Thyroid gland (tissue), 4 donors: ENCODE data around the gene A4GALT. TPM values are rescaled to one million over a fixed set of nuclear protein-coding genes. Genes with fewer than 3 reads are reported as not detected.
"Not testable (repeated sequence)": the region's sequence is repeated elsewhere in the genome, so short reads cannot be mapped to it uniquely, and the experiment has no call there.

ENCODE experiments used
- DNase-seq, 2 donors: peaks; one replicate each; pipeline ENCODE4 v3.0.0-alpha.2; 2019
- H3K27ac ChIP-seq, 3 donors: fragments of 200-600 bp; sonication (generic); 1 replicate in 2 of 3; 2 replicates in 1 of 3; pipeline ENCODE4 v1.5.1; 2016 to 2019; ENCODE audit warnings: mild to moderate bottlenecking in 1 of 3, moderate library complexity in 1 of 3
- H3K27me3 ChIP-seq: fragments of 200-600 bp; sonication (generic); one replicate; pipeline ENCODE4 v1.5.1; 2019
- H3K36me3 ChIP-seq, 2 donors: fragments of 200-600 bp; sonication (generic); one replicate each; pipeline ENCODE4 v1.5.1; 2016 to 2019
- H3K4me1 ChIP-seq, 2 donors: fragments of 200-600 bp; sonication (generic); one replicate each; pipeline ENCODE4 v1.5.1; 2017 to 2019
- H3K4me3 ChIP-seq, 3 donors: fragments of 200-600 bp; sonication (generic); replicated peaks in 1 of 3; 1 replicate in 2 of 3; 2 replicates in 1 of 3; pipeline ENCODE4 v1.5.1; 2016; ENCODE audit warnings: mild to moderate bottlenecking in 1 of 3
- H3K9me3 ChIP-seq: fragments of 200-600 bp; sonication (generic); one replicate; pipeline ENCODE4 v1.5.1; 2017
- CTCF ChIP-seq, 6 experiments: fragments of 200-600 bp in 3 of 6; fragments of 450-650 bp in 3 of 6; sonication (generic) in 3 of 6; IDR thresholded peaks; one replicate each; pipeline ENCODE4 v1.5.1; 2016 to 2019; ENCODE audit warnings: antibody characterized with exemption in 6 of 6, mild to moderate bottlenecking in 2 of 6, inconsistent platforms in 1 of 6, moderate library complexity in 1 of 6
- POLR2A ChIP-seq, 2 donors: fragments of 450-650 bp; IDR thresholded peaks; one replicate each; pipeline ENCODE4 v1.6.1; 2017; ENCODE audit warnings: antibody characterized with exemption in 2 of 2, mild to moderate bottlenecking in 2 of 2, moderate library complexity in 1 of 2
- WGBS, 2 donors: methylation state at CpG; one replicate each; pipeline ENCODE4 v1.1.5; 2017; 5-methylcytosine and 5-hydroxymethylcytosine counted together
- intact Hi-C: fragments of 100-400 bp; cut with DNase I; formaldehyde crosslinking; loops from one replicate; pipeline ENCODE4 v1.15.1; 2023
- total RNA-seq, 4 donors: library from RNA; depleted of rRNA; stranded (reverse); fragments of >200 nt; gene quantifications; one replicate each; pipeline ENCODE4 v1.2.3, GENCODE V29; 2016

The A4GALT gene
- total RNA-seq, 4 donors from 2014 or later = 12.6 to 23.9 (median 18.0) TPM

DNA sequence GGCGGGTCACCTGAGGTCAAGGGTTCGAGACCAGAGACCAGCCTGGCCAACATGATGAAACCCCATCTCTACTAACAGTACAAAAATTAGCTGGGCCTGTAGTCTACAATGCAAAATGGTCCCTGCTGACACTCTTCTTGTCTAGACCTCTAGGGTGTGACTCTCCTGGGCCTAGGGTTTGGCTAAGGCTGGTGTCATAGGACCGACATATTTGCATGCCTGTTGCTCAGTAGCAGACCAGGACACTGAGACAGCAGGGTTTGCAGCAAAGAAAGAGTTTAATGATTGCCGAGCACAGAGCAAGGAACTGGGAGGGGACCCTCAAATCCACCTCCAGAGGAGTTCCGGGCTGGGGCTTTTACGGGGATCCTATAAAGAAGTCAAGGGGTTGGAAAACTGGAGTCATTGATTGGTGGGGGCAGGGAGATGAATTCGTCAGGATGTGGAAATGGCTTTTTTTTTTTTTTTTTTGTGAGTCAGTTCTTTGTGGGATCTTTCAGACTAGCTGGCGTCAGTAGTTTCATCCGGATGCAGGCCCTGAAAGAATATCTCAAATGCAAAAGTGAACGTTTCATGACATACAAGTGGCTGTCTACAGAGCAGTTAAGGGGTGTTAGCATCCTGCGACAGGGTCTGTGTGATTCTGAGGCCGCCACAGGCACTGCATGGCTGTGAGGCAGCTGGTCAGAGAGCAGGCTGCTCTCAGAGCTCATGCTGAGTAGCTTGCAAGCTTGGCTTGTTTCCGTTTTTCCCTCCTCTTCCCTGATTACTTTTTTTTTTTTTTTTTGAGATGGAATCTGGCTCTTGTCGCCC, 27.2 kb upstream of the A4GALT start:
- Histone ChIP-seq H3K27ac (peak overlapping the region; percentile 52 to 67 (median 65)), H3K36me3 (no peaks in the 10 kb centered on the region), H3K4me1 (peaks cover 0 to 40% of the 10 kb centered on the region in 2 donors), H3K9me3 (no peaks in the 10 kb centered on the region), H3K4me3 (no peak overlapping the region), H3K27me3 (no peaks in the 10 kb centered on the region)
- 59 to 67% methylated on average over 14 of the region's 14 CpGs for whole genome bisulfite sequencing, 2 donors
- intact Hi-C loops = no loop called here
- no peak for DNase-seq
- TF ChIP-seq POLR2A (IDR thresholded peaks at IDR 0.05) (no peak), CTCF (IDR thresholded peaks at IDR 0.05) (no peak)

- H3K27ac ChIP-seq = peak overlapping the region in 2 of 3 donors; percentile 35 to 82
- H3K4me1 ChIP-seq = peaks cover 0 to 24% of the 10 kb centered on the region in 2 donors
- no peak for DNase-seq
- no peaks in the 10 kb centered on the region for H3K9me3 ChIP-seq
- intact Hi-C loops = no loop called here
- WGBS, 2 donors = 82 to 85% methylated on average over 11 of the region's 11 CpGs
- no peaks in the 10 kb centered on the region for H3K27me3 ChIP-seq
- no peak overlapping the region for H3K4me3 ChIP-seq
- TF ChIP-seq CTCF (IDR thresholded peaks at IDR 0.05) = no peak
- no peak for TF ChIP-seq POLR2A (IDR thresholded peaks at IDR 0.05)
- no peaks in the 10 kb centered on the region for H3K36me3 ChIP-seq
Observed at GRCh38 chr22:42745118-42745517, 24.4 kb upstream of the A4GALT start.

DNA sequence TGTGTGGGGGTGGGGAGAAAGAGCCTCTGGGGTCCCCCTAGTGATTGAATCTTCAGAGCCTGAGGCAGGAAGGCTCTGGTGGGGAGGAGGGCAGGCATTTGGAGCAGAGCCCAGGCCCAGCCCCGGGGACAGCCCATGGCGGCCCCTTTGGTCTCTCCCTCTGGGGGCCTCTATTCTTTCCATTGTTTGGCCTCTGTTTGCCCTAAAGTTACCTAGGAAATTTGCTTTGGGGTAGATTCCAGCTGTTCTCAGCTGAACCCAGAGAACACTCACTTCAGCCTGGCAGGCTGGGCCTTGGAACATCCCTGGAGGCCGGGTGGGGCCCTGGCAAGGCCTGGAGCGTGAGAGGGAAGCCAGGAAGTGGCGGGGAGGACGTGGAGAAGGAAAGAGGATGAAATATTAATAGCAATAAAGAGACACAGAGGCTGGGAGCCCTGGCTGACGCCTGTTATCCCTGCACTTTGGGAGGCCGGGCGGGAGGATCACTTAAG, 22.9 kb upstream of the A4GALT start:
- peak overlapping the region; percentile 16 to 82 (median 50) for H3K27ac ChIP-seq
- no peaks in the 10 kb centered on the region for H3K36me3 ChIP-seq
- H3K4me1 ChIP-seq = peaks cover 0 to 16% of the 10 kb centered on the region in 2 donors
- intact Hi-C loops = no loop called here
- H3K4me3 ChIP-seq = no peak overlapping the region
- no peaks in the 10 kb centered on the region for H3K9me3 ChIP-seq
- no peaks in the 10 kb centered on the region for H3K27me3 ChIP-seq
- 63 to 64% methylated on average over 9 of the region's 9 CpGs for WGBS, 2 donors
- no peak for TF ChIP-seq CTCF (IDR thresholded peaks at IDR 0.05)
- TF ChIP-seq POLR2A (IDR thresholded peaks at IDR 0.05) = no peak
- DNase-seq = peak; percentile 46 to 53

DNA sequence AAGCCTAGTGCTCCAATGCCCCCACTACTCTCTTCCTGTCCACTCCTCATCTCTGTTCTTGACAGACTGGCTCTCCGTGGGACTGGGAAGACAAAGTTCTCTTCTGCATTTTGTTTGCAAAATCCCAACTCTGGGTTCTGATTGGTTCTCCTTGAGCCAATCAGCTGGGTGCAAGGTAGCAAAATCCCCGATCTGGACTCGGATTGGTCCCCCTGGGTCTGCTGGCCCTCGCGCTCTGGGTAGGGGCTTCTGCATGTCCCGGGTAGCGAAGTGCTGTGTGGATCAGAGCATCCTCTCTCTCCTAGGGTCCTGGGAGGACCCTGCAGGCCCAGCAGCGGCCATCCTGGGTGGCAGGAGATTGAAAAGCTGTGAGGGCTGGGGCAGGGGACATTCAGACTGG, 22.3 kb upstream of the A4GALT start:
- H3K27me3 ChIP-seq = no peaks in the 10 kb centered on the region
- H3K9me3 ChIP-seq = no peaks in the 10 kb centered on the region
- WGBS, 2 donors = 55 to 74% methylated on average over 5 to 8 of the region's 8 CpGs
- H3K4me3 ChIP-seq = no peak overlapping the region
- DNase-seq = no peak
- peaks cover 0 to 14% of the 10 kb centered on the region in 2 donors for H3K4me1 ChIP-seq
- TF ChIP-seq POLR2A (IDR thresholded peaks at IDR 0.05) (no peak), CTCF (IDR thresholded peaks at IDR 0.05) (no peak)
- intact Hi-C loops = no loop called here
- H3K27ac ChIP-seq = peak overlapping the region; percentile 16 to 82 (median 50)
- no peaks in the 10 kb centered on the region for H3K36me3 ChIP-seq

DNA sequence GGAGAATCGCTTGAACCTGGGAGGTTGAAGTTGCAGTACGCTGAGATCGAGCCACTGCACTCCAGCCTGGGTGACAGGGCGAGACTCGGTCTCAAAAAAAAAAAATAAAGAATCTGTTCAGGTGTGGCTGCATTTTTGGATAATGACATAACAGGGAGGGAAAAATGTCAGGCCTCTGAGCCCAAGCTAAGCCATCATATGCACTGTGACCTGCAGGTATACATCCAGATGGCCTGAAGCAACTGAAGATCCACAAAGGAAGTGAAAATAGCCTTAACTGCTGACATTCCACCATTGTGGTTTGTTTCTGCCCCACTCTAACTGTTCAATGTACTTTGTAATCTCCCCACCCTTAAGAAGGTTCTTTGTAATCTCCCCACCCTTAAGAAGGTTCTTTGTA, 19.6 kb upstream of the A4GALT start:
- H3K4me3 ChIP-seq, H3K36me3 ChIP-seq, H3K27ac ChIP-seq, H3K9me3 ChIP-seq, intact Hi-C loops, H3K27me3 ChIP-seq, DNase-seq: not testable (repeated sequence)
- H3K4me1 ChIP-seq = peaks cover 0 to 11% of the 10 kb centered on the region in 2 donors
- 92 to 93% methylated on average over 5 of the region's 5 CpGs for WGBS, 2 donors
